ENCODE data around the gene ANKEF1.

- no peak for TF ChIP-seq CTCF (conservative IDR thresholded peaks at IDR 0.05; ENCODE audit: low read depth, low read length)
- no peak for TF ChIP-seq EZH2 (IDR thresholded peaks at IDR 0.05; ENCODE audit: low read length, unreplicated experiment)
These were observed 58.4 kb downstream of the ANKEF1 start for GRCh38 chr20:10093087-10093591.

Data from PC-3 (cell line).